ENCODE data around the gene SLC7A14.

The SLC7A14 gene

DNA sequence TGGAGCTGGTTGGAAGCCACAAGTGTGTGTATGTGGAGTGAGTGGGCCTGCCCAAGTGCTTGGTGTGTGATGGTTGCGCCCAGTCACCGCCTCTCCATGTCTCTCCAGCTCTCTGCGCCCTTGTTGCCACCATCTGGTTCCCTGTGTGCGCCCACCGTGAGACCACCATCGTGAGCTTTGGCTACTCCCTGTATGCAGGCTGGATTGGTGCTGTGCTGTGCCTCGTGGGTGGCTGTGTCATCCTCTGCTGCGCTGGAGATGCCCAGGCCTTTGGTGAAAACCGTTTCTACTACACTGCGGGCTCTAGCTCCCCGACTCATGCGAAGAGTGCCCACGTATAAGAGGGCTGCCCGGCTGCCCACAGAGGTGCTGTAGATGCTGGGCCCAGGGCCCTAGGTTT, 153.5 kb downstream of the SLC7A14 start:
- TF ChIP-seq, protein P1, sequence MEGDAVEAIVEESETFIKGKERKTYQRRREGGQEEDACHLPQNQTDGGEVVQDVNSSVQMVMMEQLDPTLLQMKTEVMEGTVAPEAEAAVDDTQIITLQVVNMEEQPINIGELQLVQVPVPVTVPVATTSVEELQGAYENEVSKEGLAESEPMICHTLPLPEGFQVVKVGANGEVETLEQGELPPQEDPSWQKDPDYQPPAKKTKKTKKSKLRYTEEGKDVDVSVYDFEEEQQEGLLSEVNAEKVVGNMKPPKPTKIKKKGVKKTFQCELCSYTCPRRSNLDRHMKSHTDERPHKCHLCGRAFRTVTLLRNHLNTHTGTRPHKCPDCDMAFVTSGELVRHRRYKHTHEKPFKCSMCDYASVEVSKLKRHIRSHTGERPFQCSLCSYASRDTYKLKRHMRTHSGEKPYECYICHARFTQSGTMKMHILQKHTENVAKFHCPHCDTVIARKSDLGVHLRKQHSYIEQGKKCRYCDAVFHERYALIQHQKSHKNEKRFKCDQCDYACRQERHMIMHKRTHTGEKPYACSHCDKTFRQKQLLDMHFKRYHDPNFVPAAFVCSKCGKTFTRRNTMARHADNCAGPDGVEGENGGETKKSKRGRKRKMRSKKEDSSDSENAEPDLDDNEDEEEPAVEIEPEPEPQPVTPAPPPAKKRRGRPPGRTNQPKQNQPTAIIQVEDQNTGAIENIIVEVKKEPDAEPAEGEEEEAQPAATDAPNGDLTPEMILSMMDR (IDR thresholded peaks at IDR 0.05; ENCODE audit: low read depth, low read length) = no peak
- no peak for DNase-seq (ENCODE audit: extremely low read depth, low read depth)

DNA sequence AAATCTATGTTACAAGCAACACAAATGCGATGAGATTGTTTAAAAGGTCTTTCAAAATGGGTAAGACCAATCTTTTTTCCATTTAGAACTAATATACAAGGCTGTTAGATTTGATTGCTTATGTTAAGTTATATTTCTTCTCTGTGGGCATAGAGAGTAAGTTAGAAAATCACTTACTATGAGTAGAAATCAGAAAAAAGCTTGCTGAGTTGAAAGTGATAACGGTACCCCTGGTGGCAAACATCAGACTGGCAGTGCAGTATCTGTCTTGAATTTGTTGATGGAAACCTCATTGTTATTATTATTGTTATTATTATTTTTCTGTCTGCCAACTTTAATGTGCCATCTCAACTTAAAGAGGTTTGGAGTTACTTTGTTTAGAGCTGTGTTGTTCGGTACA, 154.8 kb downstream of the SLC7A14 start:
- TF ChIP-seq, protein P1 (IDR thresholded peaks at IDR 0.05; ENCODE audit: low read depth, low read length) = no peak
- no peak for DNase-seq (ENCODE audit: extremely low read depth, low read depth)

- no peak for DNase-seq (ENCODE audit: extremely low read depth, low read depth)
- TF ChIP-seq, protein P1 (IDR thresholded peaks at IDR 0.05; ENCODE audit: low read depth, low read length) = no peak
Observed at GRCh38 chr3:170429050-170429449, 156.8 kb downstream of the SLC7A14 start.

DNA sequence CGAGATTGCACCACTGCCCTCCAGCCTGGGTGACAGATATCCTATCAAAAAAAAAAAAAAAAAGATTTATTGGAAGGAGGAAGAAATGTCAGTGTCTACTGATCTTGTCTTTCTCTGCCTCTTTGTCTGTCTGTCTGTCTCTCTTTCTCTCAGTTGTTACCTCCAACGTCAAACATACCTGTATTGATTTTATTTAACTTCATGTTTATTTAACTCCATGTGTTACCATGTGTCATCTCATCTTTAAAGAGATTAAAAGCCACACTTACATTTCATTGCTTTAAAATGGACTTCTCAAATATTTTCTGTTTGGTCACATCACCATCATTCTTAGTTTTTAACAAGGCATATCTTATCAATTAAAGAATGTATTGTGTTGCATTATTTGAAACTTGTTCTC, 157.8 kb downstream of the SLC7A14 start:
- TF ChIP-seq, protein P1 (IDR thresholded peaks at IDR 0.05; ENCODE audit: low read depth, low read length) = no peak
- DNase-seq (ENCODE audit: extremely low read depth, low read depth) = no peak

DNA sequence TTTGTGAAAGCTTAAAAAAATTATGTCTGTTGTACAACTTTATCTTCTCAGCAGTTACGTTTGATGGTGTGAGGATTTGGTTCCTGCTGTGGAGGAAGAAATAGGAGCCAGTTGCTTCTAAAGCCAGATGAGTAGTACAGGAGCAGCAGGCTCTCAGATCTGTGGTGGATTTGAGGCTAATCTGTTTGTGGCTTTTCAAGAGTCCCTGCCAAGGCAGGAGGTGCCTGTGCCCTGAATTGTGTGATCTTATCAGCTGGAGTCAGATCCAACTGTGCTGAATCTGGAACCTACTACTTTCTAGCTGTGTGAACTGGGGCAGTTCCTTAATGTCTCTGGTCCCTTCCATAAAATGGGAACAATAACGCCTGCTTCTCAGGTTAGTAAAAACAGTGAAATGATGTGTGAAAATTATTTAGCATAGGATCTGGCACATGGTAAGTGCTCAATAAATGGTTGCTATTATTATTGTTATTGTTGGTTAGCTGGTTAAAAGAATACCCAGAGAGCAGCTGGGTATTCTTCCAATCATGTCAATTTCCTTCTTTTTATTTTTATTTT, 159.6 kb downstream of the SLC7A14 start:
- no peak for DNase-seq (ENCODE audit: extremely low read depth, low read depth)
- TF ChIP-seq, protein P1 (IDR thresholded peaks at IDR 0.05; ENCODE audit: low read depth, low read length) = no peak

- DNase-seq (ENCODE audit: extremely low read depth, low read depth) = no peak
- TF ChIP-seq, protein P1 (IDR thresholded peaks at IDR 0.05; ENCODE audit: low read depth, low read length) = no peak
Observed at GRCh38 chr3:170425491-170426239, 160.2 kb downstream of the SLC7A14 start.

DNA sequence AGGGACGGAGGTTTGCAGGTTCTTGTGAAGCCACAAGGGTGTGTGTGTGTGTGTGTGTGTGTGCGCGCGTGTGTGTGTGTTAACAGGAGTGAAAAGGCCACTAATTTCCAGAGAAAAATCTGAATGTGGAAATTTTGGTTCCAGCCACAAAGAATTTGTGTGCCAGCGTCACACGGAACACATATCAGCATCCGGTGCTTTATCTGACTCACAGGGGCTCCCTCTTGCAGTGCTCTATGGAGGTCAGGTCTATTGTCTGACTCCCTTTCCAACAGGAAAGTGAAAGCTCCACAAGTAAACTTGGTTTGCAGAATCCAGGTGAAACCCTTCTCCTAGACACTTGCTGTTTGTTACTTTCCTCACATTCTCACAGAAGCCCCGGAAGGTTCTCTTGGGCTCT, 161.0 kb downstream of the SLC7A14 start:
- DNase-seq (ENCODE audit: extremely low read depth, low read depth) = no peak
- TF ChIP-seq, protein P1 (IDR thresholded peaks at IDR 0.05; ENCODE audit: low read depth, low read length) = no peak

All from AG09319 (cell line).